H1 (cell line): ENCODE measurements around the gene SH3PXD2A. TPM values are rescaled to one million over a fixed set of nuclear protein-coding genes. Genes with fewer than 3 reads are reported as not detected.

Source experiments
- CTCF ChIA-PET: fragments of 300-600 bp; sonication (Branson Sonifier 250); formaldehyde crosslinking; loops from one replicate; lab custom pipeline; 2021; ENCODE audit not compliant: partially characterized antibody; lab: Charles Lee
- POLR2A ChIA-PET: fragments of 300-600 bp; sonication (Branson Sonifier 250); formaldehyde crosslinking; loops from one replicate; lab custom pipeline; 2021; ENCODE audit warnings: inconsistent platforms; ENCODE audit not compliant: partially characterized antibody; lab: Charles Lee
- DNase-seq, 2 experiments: peaks; one replicate each; pipeline versions ENCODE4 v3.0.0 to v3.0.0-alpha.2; 2010 to 2022; ENCODE audit warnings: low spot score in 2 of 2, low read depth in 1 of 2, mixed read lengths in 1 of 2
- FAIRE-seq: peaks from 2 replicates; lab custom pipeline; 2011; peaks lifted over from hg19 to GRCh38; lab: Jason Lieb, UNC
- H2AFZ ChIP-seq: 2 replicates; pipeline ENCODE4 v1.8.1; 2012; ENCODE audit warnings: low read length, inconsistent platforms
- H2AK5ac ChIP-seq: 2 replicates; pipeline ENCODE4 v1.6.1; 2013; ENCODE audit warnings: low read depth, low read length
- H2BK120ac ChIP-seq: replicated peaks from 2 replicates; pipeline ENCODE3; 2013; ENCODE audit warnings: low read depth, low read length, inconsistent platforms
- H2BK12ac ChIP-seq: 2 replicates; pipeline ENCODE4 v1.6.1; 2013; ENCODE audit warnings: low read depth, low read length
- H2BK15ac ChIP-seq: 2 replicates; pipeline ENCODE4 v1.6.1; 2013; ENCODE audit warnings: low read length
- H2BK20ac ChIP-seq: 2 replicates; pipeline ENCODE4 v1.6.1; 2013; ENCODE audit warnings: low read length
- H2BK5ac ChIP-seq: 2 replicates; pipeline ENCODE4 v1.6.1; 2013; ENCODE audit warnings: low read depth, low read length
- H3K14ac ChIP-seq: 2 replicates; pipeline ENCODE4 v1.6.1; 2013; ENCODE audit warnings: inconsistent platforms; ENCODE audit not compliant: insufficient read length
- H3K18ac ChIP-seq: 2 replicates; pipeline ENCODE4 v1.6.1; 2013; ENCODE audit warnings: low read length; ENCODE audit errors: extremely low read depth
- H3K23ac ChIP-seq: 2 replicates; pipeline ENCODE4 v1.6.1; 2013; ENCODE audit warnings: inconsistent platforms; ENCODE audit not compliant: insufficient read length
- H3K23me2 ChIP-seq: 2 replicates; pipeline ENCODE4 v1.6.1; 2013; ENCODE audit warnings: low read depth, low read length
- H3K27ac ChIP-seq: 2 replicates; pipeline ENCODE4 v1.6.1; 2011; ENCODE audit warnings: low read depth, low read length, inconsistent platforms
- H3K27me3 ChIP-seq, 4 experiments: replicated peaks in 1 of 4; 1 replicate in 1 of 4; 2 replicates in 3 of 4; pipeline versions ENCODE4 v1.6.1 to v1.8.1; 2011 to 2013; ENCODE audit warnings: low read length in 3 of 4, mild to moderate bottlenecking in 3 of 4, inconsistent platforms in 2 of 4, mixed read lengths in 2 of 4, moderate library complexity in 1 of 4; ENCODE audit not compliant: control insufficient read depth in 3 of 4, insufficient read depth in 3 of 4; ENCODE audit errors: extremely low read depth in 1 of 4
- H3K36me3 ChIP-seq, 4 experiments: 2 replicates each; pipeline versions ENCODE4 v1.6.1 to v1.8.1; 2011 to 2013; ENCODE audit warnings: mild to moderate bottlenecking in 4 of 4, low read length in 3 of 4, moderate library complexity in 2 of 4, control low read depth in 1 of 4, inconsistent platforms in 1 of 4; ENCODE audit not compliant: insufficient read depth in 4 of 4, control insufficient read depth in 2 of 4
- H3K4ac ChIP-seq: replicated peaks from 2 replicates; pipeline ENCODE3; 2013; ENCODE audit warnings: low read length, low read depth, mixed read lengths, inconsistent platforms; ENCODE audit not compliant: insufficient read length
- H3K4me1 ChIP-seq, 4 experiments: replicated peaks in 1 of 4; 1 replicate in 1 of 4; 2 replicates in 3 of 4; pipeline versions ENCODE4 v1.6.1 to v1.8.1; 2011 to 2013; ENCODE audit warnings: low read length in 3 of 4, inconsistent platforms in 2 of 4, mixed read lengths in 1 of 4; ENCODE audit not compliant: insufficient read depth in 4 of 4, control insufficient read depth in 3 of 4
- H3K4me2 ChIP-seq, 2 experiments: 2 replicates each; pipeline versions ENCODE4 v1.6.1 to v1.8.1; 2011 to 2013; ENCODE audit warnings: low read depth in 2 of 2, low read length in 2 of 2, control low read depth in 1 of 2, inconsistent platforms in 1 of 2, mild to moderate bottlenecking in 1 of 2; ENCODE audit not compliant: insufficient read depth in 1 of 2
- H3K4me3 ChIP-seq, 4 experiments: fragments of 200-600, 300-600 bp in 1 of 4; sonication (generic), shearing (Covaris generic), sonication (Bioruptor Twin) in 1 of 4; 2 replicates each; pipeline versions ENCODE4 v1.5.1 to v1.8.1; 2011 to 2016; ENCODE audit warnings: low read length in 4 of 4, low read depth in 3 of 4, control low read depth in 2 of 4, inconsistent platforms in 2 of 4, mild to moderate bottlenecking in 2 of 4, mixed read lengths in 1 of 4, moderate library complexity in 1 of 4; ENCODE audit not compliant: insufficient read depth in 2 of 4; ENCODE audit errors: extremely low read depth in 1 of 4
- H3K56ac ChIP-seq: replicated peaks from 2 replicates; pipeline ENCODE3; 2013; ENCODE audit warnings: low read depth, mild to moderate bottlenecking, mixed read lengths, low read length, inconsistent platforms; ENCODE audit not compliant: insufficient read length
- H3K79me1 ChIP-seq: 2 replicates; pipeline ENCODE4 v1.6.1; 2013; ENCODE audit warnings: low read depth, low read length, control low read depth
- H3K79me2 ChIP-seq, 2 experiments: 2 replicates each; pipeline versions ENCODE4 v1.6.1 to v1.8.1; 2012 to 2013; ENCODE audit warnings: low read length in 2 of 2, mild to moderate bottlenecking in 2 of 2, inconsistent platforms in 1 of 2; ENCODE audit not compliant: insufficient read depth in 2 of 2, control insufficient read depth in 1 of 2
- H3K9ac ChIP-seq, 4 experiments: replicated peaks in 1 of 4; 1 replicate in 1 of 4; 2 replicates in 3 of 4; pipeline versions ENCODE4 v1.6.1 to v1.8.1; 2011 to 2013; ENCODE audit warnings: low read depth in 3 of 4, low read length in 3 of 4, control low read depth in 2 of 4, mild to moderate bottlenecking in 2 of 4, moderate library complexity in 2 of 4, inconsistent platforms in 1 of 4; ENCODE audit errors: extremely low read depth in 1 of 4
- H3K9me3 ChIP-seq, 2 experiments: 2 replicates each; pipeline versions ENCODE4 v1.6.1 to v1.8.1; 2012 to 2013; ENCODE audit warnings: mild to moderate bottlenecking in 2 of 2, moderate library complexity in 2 of 2, control low read depth in 1 of 2, inconsistent platforms in 1 of 2, low read depth in 1 of 2, low read length in 1 of 2, mixed read lengths in 1 of 2; ENCODE audit not compliant: insufficient read depth in 2 of 2
- H4K20me1 ChIP-seq, 2 experiments: replicated peaks in 1 of 2; 2 replicates each; pipeline versions ENCODE3 to v1.8.1; 2011 to 2013; ENCODE audit warnings: inconsistent platforms in 2 of 2, low read length in 2 of 2, mild to moderate bottlenecking in 1 of 2; ENCODE audit not compliant: insufficient read depth in 2 of 2, control insufficient read depth in 1 of 2
- H4K5ac ChIP-seq: 2 replicates; pipeline ENCODE4 v1.6.1; 2013; ENCODE audit warnings: low read length, low read depth, mixed read lengths, inconsistent platforms; ENCODE audit not compliant: insufficient read length
- H4K8ac ChIP-seq: 2 replicates; pipeline ENCODE4 v1.8.0; 2013; ENCODE audit warnings: mild to moderate bottlenecking, moderate library complexity, low read length, inconsistent platforms; ENCODE audit not compliant: insufficient read depth; ENCODE audit errors: extremely low read depth
- H4K91ac ChIP-seq: replicated peaks from 2 replicates; pipeline ENCODE3; 2013; ENCODE audit warnings: low read length, mixed read lengths, inconsistent platforms; ENCODE audit not compliant: insufficient read length
- JUN ChIP-seq: IDR thresholded peaks from 2 replicates; pipeline ENCODE4 v1.6.1; 2011; ENCODE audit warnings: low read depth, mild to moderate bottlenecking, improper control_type of control experiment, low read length
- KDM4A ChIP-seq: IDR thresholded peaks from one replicate; pipeline ENCODE4 v1.7.1; 2012; ENCODE audit warnings: low read depth, mild to moderate bottlenecking, moderate library complexity, low read length, inconsistent platforms; ENCODE audit not compliant: severe bottlenecking
- SP1 ChIP-seq: IDR thresholded peaks from 2 replicates; pipeline ENCODE4 v1.6.1; 2011; ENCODE audit warnings: low read depth, low read length
- WGBS, 2 experiments: shearing (Covaris generic) in 1 of 2; methylation state at CpG; one replicate each; pipeline versions ENCODE4 v1.1.6 to v1.1.7; 2013 to 2015; ENCODE audit warnings: low lambda C conversion rate in 2 of 2, mixed read lengths in 2 of 2, inconsistent platforms in 1 of 2, low coverage in 1 of 2, missing lambda C conversion rate in 1 of 2; ENCODE audit not compliant: insufficient replicate concordance in 2 of 2, insufficient coverage in 1 of 2, insufficient read length in 1 of 2; ENCODE audit errors: extremely low coverage in 1 of 2, missing lambda C conversion rate in 1 of 2; 5-methylcytosine and 5-hydroxymethylcytosine counted together
- polyA plus RNA-seq, 7 experiments: library from polyadenylated mRNA; depleted of rRNA in 3 of 7; stranded (reverse) in 5 of 7; unstranded in 2 of 7; fragments of >200 nt in 5 of 7; fragments of 200-250 nt in 2 of 7; gene quantifications; 1 replicate in 5 of 7; 2 replicates in 1 of 7; 4 replicates in 1 of 7; pipeline versions ENCODE4 v1.2.1 to v1.2.3, GENCODE V29; 2011 to 2013; ENCODE audit warnings: missing spikeins in 2 of 7, mixed read lengths in 2 of 7
- total RNA-seq: library from RNA; stranded (reverse); fragmentation: NEBNext Ultra II Directional; extraction: Animal tissue kit (Norgen Biotek cat#: 25700); gene quantifications from 2 replicates; pipeline ENCODE4 v1.2.1, GENCODE V29; 2021

Gene SH3PXD2A
- total and polyA plus RNA-seq, 2 of the 8 experiments (the other 6 are each of a cell fraction or from before 2014, with no cell fraction given) = 5.4 to 16.3 TPM

- no peak for DNase-seq
- no peaks in the 10 kb centered on the region for H3K27me3 ChIP-seq
- no peak overlapping the region for H3K4me3 ChIP-seq
- no peak overlapping the region for H4K91ac ChIP-seq
- H3K56ac ChIP-seq = no peak overlapping the region
- TF ChIP-seq KDM4A (no peak), SP1 (no peak), JUN (no peak)
- POLR2A ChIA-PET = no interaction called here
- no peak overlapping the region for H3K14ac ChIP-seq
- H3K27ac ChIP-seq = no peak overlapping the region
- H2BK15ac ChIP-seq = no peak overlapping the region
- no peak overlapping the region for H2BK120ac ChIP-seq
- H3K4me2 ChIP-seq = no peak overlapping the region
- no peaks in the 10 kb centered on the region for H4K20me1 ChIP-seq
- no peak overlapping the region for H2AFZ ChIP-seq
- no peak overlapping the region for H2BK20ac ChIP-seq
- no peak overlapping the region for H4K8ac ChIP-seq
- no peaks in the 10 kb centered on the region for H3K23me2 ChIP-seq
- no peak overlapping the region for H3K18ac ChIP-seq
- no peaks in the 10 kb centered on the region for H3K9me3 ChIP-seq
- no peak overlapping the region for H2BK12ac ChIP-seq
- no peak overlapping the region for H3K9ac ChIP-seq
- WGBS, 2 experiments = 83% methylated on average over 7 of the region's 7 CpGs; no CpG with 5 or more reads in 1 of the 2 experiments
- H2BK5ac ChIP-seq = no peak overlapping the region
- H3K36me3 ChIP-seq = no peaks in the 10 kb centered on the region
- no peaks in the 10 kb centered on the region for H3K79me1 ChIP-seq
- no peaks in the 10 kb centered on the region for H3K79me2 ChIP-seq
- H3K23ac ChIP-seq = no peak overlapping the region
- CTCF ChIA-PET = interaction anchor here (1.0 to 8.5 kb wide), 7 partner anchors 8 to 70 kb away, joined by 3 to 73 read pairs (median 21); no protein-coding TSS in a partner anchor
- H2AK5ac ChIP-seq = no peak overlapping the region
- H3K4me1 ChIP-seq = peaks cover 0 to 2% (median 0%) of the 10 kb centered on the region in 4 experiments; a peak in 2 of 7 replicates
- H3K4ac ChIP-seq = no peak overlapping the region
- no peak overlapping the region for H4K5ac ChIP-seq
- no peak for FAIRE-seq
These were observed 71.7 kb downstream of the SH3PXD2A start for GRCh38 chr10:103783681-103784080.
